Fibroblast of lung (primary cell): ENCODE results near the gene AGXT.

Experiments
- CTCF ChIP-seq, 2 donors: IDR thresholded peaks in 1 of 2; conservative IDR thresholded peaks in 1 of 2; 1 replicate in 1 of 2; 2 replicates in 1 of 2; pipeline ENCODE4 v1.5.1; 2011 to 2012; ENCODE audit warnings: low read length in 2 of 2, control low read depth in 1 of 2, inconsistent platforms in 1 of 2, low read depth in 1 of 2, mild to moderate bottlenecking in 1 of 2
- EZH2 ChIP-seq: IDR thresholded peaks from 2 replicates; pipeline ENCODE4 v1.5.1; 2012; ENCODE audit warnings: low read length, control low read depth, mild to moderate bottlenecking; ENCODE audit errors: missing control alignments

- no peak for TF ChIP-seq CTCF (conservative IDR thresholded peaks at IDR 0.05 in 1 of 2, IDR thresholded peaks at IDR 0.05 in 1 of 2; ENCODE audit: low read depth in 1 of 2, low read length in 2 of 2)
- no peak for TF ChIP-seq EZH2
Measured at GRCh38 chr2:240834377-240834975, 34.1 kb upstream of the AGXT start.
